HG02973 (cell line): Measurements from ENCODE around the gene TGM1.

ENCODE experiments used
- ATAC-seq: cut with Tn5 transposase; IDR thresholded peaks from one replicate; pipeline ENCODE4 v1.9.1; 2021; ENCODE audit warnings: moderate library complexity; ENCODE audit not compliant: unreplicated experiment

TGM1 gene

GRCh38 chr14:24262821-24263733 lies at the start of gene TGM1:
Gene TGM1 (minus strand): TSS chr14:24263177. CDS start chr14:24262352, 825 bp downstream.
- no peak for ATAC-seq

DNA sequence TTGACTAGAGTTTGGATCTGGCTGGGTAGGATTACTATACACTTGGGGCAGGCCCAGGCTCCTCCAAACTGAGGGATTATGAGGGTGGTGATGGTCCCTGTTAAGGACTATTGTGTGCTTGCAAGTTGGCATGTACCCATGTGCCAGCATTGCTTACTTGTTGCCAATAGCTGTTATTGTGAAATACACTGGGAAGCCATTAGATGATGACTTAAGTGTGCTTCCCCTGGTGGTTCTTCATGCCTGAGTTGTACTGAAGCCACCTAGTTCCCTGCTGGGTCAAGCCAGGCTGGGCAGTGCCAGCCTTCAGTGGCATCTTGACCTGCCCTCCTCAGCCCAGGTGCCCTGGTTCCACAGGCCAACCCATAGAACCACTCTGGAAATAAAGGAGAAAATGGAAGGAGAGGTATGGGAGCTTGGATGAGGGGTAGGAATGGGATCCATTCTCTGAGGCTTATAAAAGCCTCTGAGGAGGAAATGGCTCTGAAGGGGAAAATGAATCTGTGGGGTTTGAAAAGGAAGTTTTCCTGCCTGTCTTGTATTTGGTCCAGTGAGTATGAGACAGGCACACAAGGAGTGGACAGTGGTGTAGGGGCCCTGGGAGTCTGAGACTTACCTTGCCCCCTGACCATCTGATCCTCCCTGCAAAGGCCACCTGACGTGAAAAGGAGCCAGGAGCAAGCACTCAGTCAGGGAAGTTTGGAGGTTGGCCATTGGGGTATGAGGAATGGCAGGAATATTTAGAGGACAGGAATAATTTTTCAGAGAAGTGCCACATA lies 49.0 kb upstream of the TGM1 start:
- ATAC-seq = no peak

- ATAC-seq = peak; percentile 58
Observed at GRCh38 chr14:24310646-24311604, 47.9 kb upstream of the TGM1 start, which contains the start of gene LTB4R. Gene LTB4R (plus strand): TSS chr14:24311502. CDS start chr14:24315652, 4,150 bp downstream.

GRCh38 chr14:24310265-24310645 lies 47.3 kb upstream of the TGM1 start:
- ATAC-seq = no peak

DNA sequence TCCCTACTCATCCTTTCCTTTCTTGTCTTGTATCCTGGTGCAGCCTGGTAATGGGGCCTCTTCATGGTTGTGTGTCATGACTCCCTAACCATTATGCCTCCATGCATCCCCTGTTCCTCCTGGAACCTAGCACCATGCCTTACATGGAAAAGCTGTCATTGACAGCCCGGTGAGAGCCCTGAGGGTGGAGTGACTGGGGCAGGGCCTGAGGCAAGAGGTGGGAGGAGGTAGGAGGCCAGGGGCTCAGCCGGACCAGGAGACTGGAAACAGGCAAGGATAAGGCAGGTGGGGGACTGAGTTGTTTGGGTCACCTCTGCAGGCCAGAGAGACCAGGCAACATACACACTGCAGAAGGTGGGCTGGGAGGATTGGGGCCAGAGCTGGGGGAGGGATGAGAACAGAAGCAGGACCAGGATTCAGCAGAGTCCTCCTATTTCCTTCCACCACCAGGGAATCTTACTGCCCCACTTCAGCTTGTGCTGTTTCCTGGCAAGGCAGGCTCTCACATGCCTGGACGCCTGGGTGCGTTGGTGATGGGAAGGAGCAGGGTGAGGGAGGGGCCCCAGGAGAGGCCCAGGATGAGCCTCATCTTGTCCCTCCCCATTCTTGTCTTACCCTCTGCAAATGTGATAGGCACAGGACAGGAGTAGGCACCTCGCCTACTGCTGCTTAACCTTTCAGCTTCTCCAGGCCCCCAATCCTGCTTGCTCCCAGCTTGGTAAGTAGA lies 46.7 kb upstream of the TGM1 start, which contains the start of gene LTB4R2:
Gene LTB4R2, plus strand, starts transcription at position 603 of the 727 bp plus-strand sequence. CDS start 525 bp downstream, outside the sequence.
- no peak for ATAC-seq

GRCh38 chr14:24308342-24309124 lies 45.6 kb upstream of the TGM1 start:
- no peak for ATAC-seq

GRCh38 chr14:24307575-24308341 lies 44.8 kb upstream of the TGM1 start, which contains the start of gene CIDEB:
Gene CIDEB (minus strand): TSS chr14:24307977. CDS start chr14:24307858, 119 bp downstream.
- no peak for ATAC-seq

DNA sequence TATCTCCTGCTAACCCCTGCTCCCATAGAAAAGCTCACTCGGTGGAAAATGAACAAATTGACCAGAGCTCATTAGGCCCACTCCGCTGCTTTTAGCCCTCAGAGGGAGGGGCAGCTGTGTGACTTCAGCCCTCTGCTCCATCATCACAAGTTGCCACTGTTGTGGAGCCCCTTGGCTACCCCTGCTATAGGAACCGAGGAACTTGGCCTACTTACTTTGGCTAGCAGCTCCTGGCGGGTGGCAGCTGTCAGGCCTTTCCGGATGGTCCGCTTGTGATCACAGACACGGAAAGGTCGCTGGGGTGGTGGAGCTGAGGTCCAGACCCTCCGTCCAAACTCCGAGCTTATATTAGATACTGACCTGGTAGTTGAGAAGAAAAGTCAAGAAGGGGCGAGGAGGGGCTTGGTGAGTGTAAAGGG lies 44.2 kb upstream of the TGM1 start:
- ATAC-seq = no peak

- no peak for ATAC-seq
Observed at GRCh38 chr14:24304019-24304387, 41.0 kb upstream of the TGM1 start.

DNA sequence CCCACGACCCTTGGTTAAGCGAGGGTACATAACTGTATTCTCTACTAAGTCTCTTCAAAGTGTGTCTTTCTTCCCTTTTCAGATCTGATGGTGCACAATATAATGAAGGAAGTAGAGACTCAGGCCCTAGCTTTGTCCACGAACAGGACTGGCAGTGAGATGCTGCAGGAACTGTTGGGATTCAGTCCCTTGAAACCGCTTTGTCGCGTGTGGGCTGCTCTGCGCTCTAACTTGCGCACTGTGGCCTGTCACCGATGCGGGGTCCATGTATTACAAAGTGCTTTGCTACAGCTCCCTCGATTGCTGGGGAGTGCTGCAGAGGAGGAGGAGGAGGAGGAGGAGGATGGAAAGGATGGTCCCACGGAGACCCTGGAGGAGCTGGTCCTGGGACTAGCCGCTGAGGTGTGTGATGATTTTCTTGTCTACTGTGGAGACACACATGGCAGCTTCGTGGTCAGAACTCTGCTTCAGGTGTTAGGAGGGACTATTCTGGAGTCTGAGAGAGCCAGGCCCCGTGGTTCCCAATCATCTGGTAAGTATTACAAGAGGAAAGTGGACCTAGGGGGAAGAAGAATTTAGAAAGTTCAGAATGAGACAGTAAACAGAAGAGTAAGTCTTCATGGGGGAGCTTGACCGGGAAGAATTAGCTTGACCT lies 37.5 kb upstream of the TGM1 start:
- no peak for ATAC-seq

GRCh38 chr14:24299255-24300191 lies 36.5 kb upstream of the TGM1 start, which contains the start of the genes DHRS1 and NOP9:
Gene DHRS1 (minus strand): TSS chr14:24299780. CDS start chr14:24299106, 674 bp downstream.
Gene NOP9 (plus strand): TSS chr14:24299850. CDS start chr14:24299955, 105 bp downstream.
- ATAC-seq = peak; percentile 60

- no peak for ATAC-seq
Observed at GRCh38 chr14:24298892-24299254, 35.9 kb upstream of the TGM1 start.

- ATAC-seq = no peak
Observed at GRCh38 chr14:24297190-24297964, 34.4 kb upstream of the TGM1 start.

DNA sequence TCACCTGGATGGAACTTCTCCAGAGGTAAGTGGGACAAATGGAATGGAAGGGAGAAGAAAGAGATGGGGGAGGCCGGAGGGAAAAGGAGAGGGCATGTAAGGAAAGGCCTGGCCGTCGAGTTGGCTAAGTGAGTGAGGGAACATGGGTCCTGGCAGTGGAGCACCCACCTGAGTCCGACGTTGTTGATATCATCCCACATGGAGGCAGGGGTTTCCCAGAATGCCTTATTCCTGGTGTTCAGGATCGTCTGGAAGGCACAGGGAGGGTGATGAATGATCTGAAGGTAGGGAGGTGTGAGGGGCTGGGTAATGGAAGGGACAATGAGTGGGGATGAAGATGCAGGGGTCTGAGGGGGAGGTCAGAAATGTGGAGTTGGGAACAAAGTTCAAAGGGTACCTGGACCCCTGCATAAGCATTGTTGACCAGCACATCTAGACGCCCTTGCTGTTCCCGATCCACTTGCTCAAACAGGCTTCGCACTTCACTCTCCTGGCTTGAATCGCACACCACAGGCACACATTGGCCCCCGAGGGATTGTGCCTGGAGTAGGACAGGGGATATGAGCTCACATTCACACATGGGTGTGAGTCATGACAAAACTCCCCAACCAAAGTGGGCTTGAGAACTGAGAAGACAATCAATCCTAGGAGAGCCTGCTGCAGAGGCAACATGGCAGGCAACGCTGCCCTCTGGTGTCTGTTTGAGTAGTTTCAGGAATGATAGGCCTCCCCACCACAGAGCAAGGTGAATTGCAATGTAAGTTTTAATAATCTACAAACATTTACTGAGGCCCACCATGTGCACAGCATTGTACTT lies 33.6 kb upstream of the TGM1 start:
- ATAC-seq = peak; percentile 44

GRCh38 chr14:24293525-24293924 lies 30.5 kb upstream of the TGM1 start:
- ATAC-seq = no peak
